IMR-90 (cell line): ENCODE data around the gene SOCS4. TPM values are rescaled to one million over a fixed set of nuclear protein-coding genes. Genes with fewer than 3 reads are reported as not detected.

Source experiments
- ATAC-seq: fragments of 200-7000 bp; cut with Tn5 transposase; 2 replicates; pipeline ENCODE4 v1.9.1; 2020; ENCODE audit warnings: low read depth, mild to moderate bottlenecking, moderate library complexity
- BruUV-seq: library from RNA; stranded (reverse); fragments of 400-500 nt; replicated peaks from 2 replicates; lab custom pipeline; 2021; lab: Mats Ljungman, UMichigan
- CTCF ChIA-PET: fragments of 300-600 bp; formaldehyde crosslinking; extraction: SDS; loops from one replicate; lab custom pipeline; 2021; ENCODE audit warnings: antibody characterized with exemption; lab: Yijun Ruan, JAX
- POLR2A ChIA-PET: fragments of 300-600 bp; sonication (Branson Sonifier 250); formaldehyde crosslinking; loops from one replicate; lab custom pipeline; 2022; ENCODE audit warnings: antibody characterized with exemption; ENCODE audit not compliant: unreplicated experiment; lab: Charles Lee
- DNase-seq: peaks from one replicate; pipeline ENCODE4 v3.0.0; 2013
- H2AFZ ChIP-seq: replicated peaks from 2 replicates; pipeline ENCODE3; 2013; ENCODE audit warnings: low read length, mild to moderate bottlenecking; ENCODE audit not compliant: poor library complexity
- H2AK5ac ChIP-seq: 2 replicates; pipeline ENCODE4 v1.6.1; 2013; ENCODE audit warnings: low read depth, low read length, inconsistent platforms
- H2AK9ac ChIP-seq: replicated peaks from 2 replicates; pipeline ENCODE3; 2013; ENCODE audit warnings: mild to moderate bottlenecking, low read depth, low read length, moderate library complexity; ENCODE audit not compliant: poor library complexity
- H2BK120ac ChIP-seq: 2 replicates; pipeline ENCODE4 v1.6.1; 2013; ENCODE audit warnings: low read depth, low read length, inconsistent platforms
- H2BK15ac ChIP-seq: 3 replicates; pipeline ENCODE4 v1.6.1; 2013; ENCODE audit warnings: low read depth, low read length, inconsistent platforms
- H2BK20ac ChIP-seq: 2 replicates; pipeline ENCODE4 v1.6.1; 2013; ENCODE audit warnings: low read depth, mild to moderate bottlenecking, inconsistent platforms, low read length, moderate library complexity
- H2BK5ac ChIP-seq: 2 replicates; pipeline ENCODE4 v1.6.1; 2013; ENCODE audit warnings: mild to moderate bottlenecking, low read depth, low read length, inconsistent platforms; ENCODE audit not compliant: poor library complexity, severe bottlenecking
- H3K14ac ChIP-seq: replicated peaks from 2 replicates; pipeline ENCODE4 v1.6.1; 2013; ENCODE audit warnings: low read depth, low read length, inconsistent platforms
- H3K18ac ChIP-seq: 2 replicates; pipeline ENCODE4 v1.6.1; 2013; ENCODE audit warnings: low read depth, low read length, control low read depth
- H3K23ac ChIP-seq: 2 replicates; pipeline ENCODE4 v1.6.1; 2013; ENCODE audit warnings: low read depth, low read length, inconsistent platforms
- H3K27ac ChIP-seq: 2 replicates; pipeline ENCODE4 v1.5.1; 2013; ENCODE audit warnings: mild to moderate bottlenecking, control low read depth, low read length; ENCODE audit not compliant: insufficient read depth
- H3K27me3 ChIP-seq: 2 replicates; pipeline ENCODE4 v1.6.1; 2013; ENCODE audit warnings: low read length; ENCODE audit not compliant: control insufficient read depth, insufficient read depth
- H3K36me3 ChIP-seq: 2 replicates; pipeline ENCODE4 v1.6.1; 2013; ENCODE audit warnings: low read length, mixed read lengths; ENCODE audit not compliant: control insufficient read depth, insufficient read depth
- H3K4ac ChIP-seq: 2 replicates; pipeline ENCODE4 v1.6.1; 2013; ENCODE audit warnings: low read depth, low read length, inconsistent platforms
- H3K4me1 ChIP-seq: 2 replicates; pipeline ENCODE4 v1.6.1; 2013; ENCODE audit warnings: low read length, mixed read lengths; ENCODE audit not compliant: control insufficient read depth, insufficient read depth
- H3K4me2 ChIP-seq: 2 replicates; pipeline ENCODE4 v1.6.1; 2013; ENCODE audit warnings: low read depth, mild to moderate bottlenecking, control low read depth, low read length, moderate library complexity
- H3K4me3 ChIP-seq: 2 replicates; pipeline ENCODE4 v1.5.1; 2013; ENCODE audit warnings: low read depth, mild to moderate bottlenecking, control low read depth, low read length, moderate library complexity; ENCODE audit not compliant: insufficient read depth
- H3K56ac ChIP-seq: 2 replicates; pipeline ENCODE4 v1.6.1; 2013; ENCODE audit warnings: low read length, inconsistent platforms; ENCODE audit not compliant: insufficient read depth; ENCODE audit errors: extremely low read depth
- H3K79me1 ChIP-seq, 2 experiments: 2 replicates each; pipeline ENCODE4 v1.6.1; 2013; ENCODE audit warnings: low read length in 2 of 2, inconsistent platforms in 1 of 2, low read depth in 1 of 2
- H3K9ac ChIP-seq: 2 replicates; pipeline ENCODE4 v1.6.1; 2013; ENCODE audit warnings: low read depth, low read length, control low read depth
- H3K9me1 ChIP-seq: 2 replicates; pipeline ENCODE4 v1.6.1; 2013; ENCODE audit warnings: low read length, inconsistent platforms; ENCODE audit not compliant: insufficient read depth
- H3K9me3 ChIP-seq: 2 replicates; pipeline ENCODE4 v1.6.1; 2013; ENCODE audit warnings: low read length; ENCODE audit not compliant: control insufficient read depth, insufficient read depth
- H4K20me1 ChIP-seq: 2 replicates; pipeline ENCODE4 v1.6.1; 2013; ENCODE audit warnings: low read length, inconsistent platforms; ENCODE audit not compliant: insufficient read depth
- H4K5ac ChIP-seq: 2 replicates; pipeline ENCODE4 v1.6.1; 2013; ENCODE audit warnings: mild to moderate bottlenecking, low read depth, low read length, control low read depth
- H4K8ac ChIP-seq, 2 experiments: 2 replicates each; pipeline ENCODE4 v1.6.1; 2013; ENCODE audit warnings: low read depth in 2 of 2, low read length in 2 of 2, control low read depth in 1 of 2, inconsistent platforms in 1 of 2
- H4K91ac ChIP-seq: 2 replicates; pipeline ENCODE4 v1.6.1; 2013; ENCODE audit warnings: low read depth, low read length, inconsistent platforms; ENCODE audit not compliant: insufficient read depth
- BHLHE40 ChIP-seq: fragments of 150-350 bp; IDR thresholded peaks from 2 replicates; pipeline ENCODE4 v1.6.1; 2016; ENCODE audit warnings: mild to moderate bottlenecking, low read depth, low read length
- CHD1 ChIP-seq: IDR thresholded peaks from 2 replicates; pipeline ENCODE4 v1.6.1; 2012; ENCODE audit warnings: low read depth, low read length, improper control_type of control experiment
- CTCF ChIP-seq: conservative IDR thresholded peaks from 2 replicates; pipeline ENCODE4 v1.5.1; 2012; ENCODE audit warnings: mild to moderate bottlenecking, low read depth, low read length, improper control_type of control experiment
- FOS ChIP-seq: fragments of 150-350 bp; IDR thresholded peaks from 2 replicates; pipeline ENCODE4 v1.6.1; 2016; ENCODE audit warnings: low read depth, low read length
- RAD21 ChIP-seq: IDR thresholded peaks from 2 replicates; pipeline ENCODE4 v1.6.1; 2012; ENCODE audit warnings: low read length, improper control_type of control experiment
- RCOR1 ChIP-seq: IDR thresholded peaks from 2 replicates; pipeline ENCODE4 v1.6.1; 2012; ENCODE audit warnings: mild to moderate bottlenecking, low read length, improper control_type of control experiment; ENCODE audit not compliant: insufficient replicate concordance
- USF2 ChIP-seq: fragments of 150-350 bp; IDR thresholded peaks from 2 replicates; pipeline ENCODE4 v1.6.1; 2017; ENCODE audit warnings: mild to moderate bottlenecking, antibody characterized with exemption, low read length, low read depth
- WGBS, 2 experiments: methylation state at CpG; one replicate each; pipeline versions ENCODE4 v1.1.5 to v1.1.7; 2013; ENCODE audit warnings: missing lambda C conversion rate in 2 of 2; ENCODE audit not compliant: insufficient read length in 1 of 2; ENCODE audit errors: extremely low coverage in 2 of 2; 5-methylcytosine and 5-hydroxymethylcytosine counted together
- dilution Hi-C: fragments of 300-500 bp; cut with HindIII; formaldehyde crosslinking; loops from one replicate; pipeline ENCODE4 v1.14.3; 2018; ENCODE audit warnings: low sequenced_read_pairs; ENCODE audit not compliant: unreplicated experiment
- in situ Hi-C: fragments of 300-500 bp; cut with MboI; formaldehyde crosslinking; loops from 3 replicates; pipeline ENCODE4 v1.14.3; 2019; ENCODE audit warnings: low sequenced_read_pairs, inconsistent platforms, mixed read lengths
- intact Hi-C: fragments of 100-400 bp; cut with micrococcal nuclease; formaldehyde crosslinking; loops from 2 replicates; pipeline ENCODE4 v1.10.0; 2022
- polyA plus RNA-seq, 3 experiments: library from polyadenylated mRNA; depleted of rRNA; stranded (reverse); fragments of >200 nt; gene quantifications; 2 replicates each; pipeline ENCODE4 v1.2.3, GENCODE V29; 2012; ENCODE audit warnings: low replicate concordance in 1 of 3
- total RNA-seq: library from RNA; depleted of rRNA; stranded (reverse); fragments of >200 nt; gene quantifications from 2 replicates; pipeline ENCODE4 v1.2.3, GENCODE V29; 2012

Gene SOCS4
- total and polyA plus RNA-seq, 2 of the 4 experiments (the other 2 are of a cell fraction), result 4.6 to 12.7 TPM

- Histone ChIP-seq H3K36me3 (peaks cover 9% of the 10 kb centered on the region), H4K5ac (no peak overlapping the region)
- intact Hi-C loops, result no loop called here
Measured at GRCh38 chr14:55053018-55053417, 26.0 kb downstream of the SOCS4 start.

More at GRCh38 chr14:55053018-55053417, 26.0 kb downstream of the SOCS4 start:
- H3K4me2 ChIP-seq, result peak overlapping the region; percentile 99
- H3K18ac ChIP-seq, result no peak overlapping the region
- H4K8ac ChIP-seq, result no peak overlapping the region; a peak in 1 of 4 replicates
- no peak overlapping the region for H4K91ac ChIP-seq
- CTCF ChIA-PET, result no interaction called here
- in situ Hi-C loops (no loop called here), dilution Hi-C loops (no loop called here)
- peak overlapping the region; percentile 79; the same call in 1 of the 2 replicates for H3K4me3 ChIP-seq
- ATAC-seq, result no peak
- POLR2A ChIA-PET, result interaction anchor here (0.5 kb wide), 1 partner anchor 19 kb away, joined by 3 read pairs; no protein-coding TSS in a partner anchor
- WGBS, 2 experiments, result no CpG with 5 or more reads among the region's 6 CpGs
- no peak overlapping the region for H2AK5ac ChIP-seq
- H2BK5ac ChIP-seq, result peak overlapping the region; percentile 92
- H3K79me1 ChIP-seq, result peaks cover 12 to 36% of the 10 kb centered on the region in 2 experiments
- BruUV-seq, result no TSS peak
- H2BK15ac ChIP-seq, result no peak overlapping the region
- no peaks in the 10 kb centered on the region for H3K4me1 ChIP-seq
- peak overlapping the region; percentile 96; the same call in 1 of the 2 replicates for H3K23ac ChIP-seq
- H3K9me1 ChIP-seq, result no peaks in the 10 kb centered on the region
- H3K56ac ChIP-seq, result no peak overlapping the region
- H2AK9ac ChIP-seq, result no peak overlapping the region
- H3K4ac ChIP-seq, result no peak overlapping the region
- H3K14ac ChIP-seq, result 0 out of 2 replicates have a peak overlapping the region, but pooled peaks have one; percentile 95
- no peaks in the 10 kb centered on the region for H3K9me3 ChIP-seq
- H2BK120ac ChIP-seq, result no peak overlapping the region
- peaks cover 58% of the 10 kb centered on the region for H4K20me1 ChIP-seq
- H3K27ac ChIP-seq, result no peak overlapping the region
- no peak overlapping the region for H2AFZ ChIP-seq
- no peaks in the 10 kb centered on the region for H3K27me3 ChIP-seq
- TF ChIP-seq RCOR1 (no peak), RAD21 (no peak), BHLHE40 (no peak), USF2 (no peak), CTCF (no peak), CHD1 (no peak), FOS (no peak)
- no peak for DNase-seq
- peak overlapping the region; percentile 100; the same call in 1 of the 2 replicates for H3K9ac ChIP-seq
- no peak overlapping the region for H2BK20ac ChIP-seq
